K562 (cell line): ENCODE data around the gene UTP11. TPM values are rescaled to one million over a fixed set of nuclear protein-coding genes. Genes with fewer than 3 reads are reported as not detected.
A peak's percentile ranks its signal among the peaks of the same experiment; 100 is the strongest.

ENCODE experiments used
- ATAC-seq: fragments of 200-7000 bp; cut with Tn5 transposase; 3 replicates; pipeline ENCODE4 v1.9.1; 2020; ENCODE audit warnings: moderate library complexity
- BruUV-seq: library from RNA; stranded (reverse); fragments of 400-500 nt; replicated peaks from 2 replicates; lab custom pipeline; 2021; lab: Mats Ljungman, UMichigan
- CTCF ChIA-PET: fragments of 300-600 bp; formaldehyde crosslinking; extraction: SDS; loops from one replicate; lab custom pipeline; 2021; ENCODE audit warnings: low intra/inter-chr PET ratio; lab: Yijun Ruan, JAX
- POLR2A ChIA-PET: fragments of 300-600, 350-650 bp; sonication (Branson Sonifier 250); formaldehyde crosslinking; extraction: SDS; loops from one replicate; lab custom pipeline; 2021; ENCODE audit warnings: antibody characterized with exemption, inconsistent platforms; lab: Yijun Ruan, JAX
- DNase-seq, 4 experiments: peaks; one replicate each; pipeline versions ENCODE4 v3.0.0 to v3.0.0-alpha.2; 2011 to 2018; ENCODE audit warnings: low spot score in 3 of 4, mixed read lengths in 3 of 4; ENCODE audit errors: extremely low read depth in 1 of 4
- FAIRE-seq: peaks from 2 replicates; lab custom pipeline; 2011; peaks lifted over from hg19 to GRCh38; lab: Jason Lieb, UNC
- H2AFZ ChIP-seq: 2 replicates; pipeline ENCODE4 v1.6.0; 2011; ENCODE audit warnings: low read depth, low read length, control low read depth, inconsistent platforms
- H3K27ac ChIP-seq: fragments of 200-600 bp; 3 replicates; pipeline ENCODE4 v1.8.0; 2011; ENCODE audit warnings: low read depth, mild to moderate bottlenecking, control low read depth, inconsistent platforms, low read length, moderate library complexity, mixed read lengths; ENCODE audit errors: extremely low read depth
- H3K27me3 ChIP-seq, 2 experiments: fragments of 300-600 bp in 1 of 2; 2 replicates in 1 of 2; 3 replicates in 1 of 2; pipeline versions ENCODE4 v1.6.0 to v1.8.0; 2011; ENCODE audit warnings: inconsistent platforms in 2 of 2, low read length in 2 of 2, mild to moderate bottlenecking in 1 of 2, mixed read lengths in 1 of 2, moderate library complexity in 1 of 2; ENCODE audit not compliant: control insufficient read depth in 2 of 2, insufficient read depth in 2 of 2
- H3K36me3 ChIP-seq: fragments of 300-600 bp; 3 replicates; pipeline ENCODE4 v1.8.0; 2011; ENCODE audit warnings: mild to moderate bottlenecking, low read length, inconsistent platforms; ENCODE audit not compliant: control insufficient read depth, insufficient read depth
- H3K4me1 ChIP-seq, 2 experiments: fragments of 200-600 bp in 1 of 2; replicated peaks in 1 of 2; 2 replicates in 1 of 2; 3 replicates in 1 of 2; pipeline versions ENCODE4 v1.5.1 to v1.8.0; 2011; ENCODE audit warnings: inconsistent platforms in 2 of 2, low read length in 2 of 2, mild to moderate bottlenecking in 1 of 2, mixed read lengths in 1 of 2, moderate library complexity in 1 of 2; ENCODE audit not compliant: control insufficient read depth in 2 of 2, insufficient read depth in 2 of 2
- H3K4me2 ChIP-seq: 2 replicates; pipeline ENCODE4 v1.6.1; 2011; ENCODE audit warnings: low read length, control low read depth, inconsistent platforms, mixed read lengths; ENCODE audit not compliant: insufficient read depth
- H3K4me3 ChIP-seq: fragments of 200-600 bp; sonication (generic), shearing (Covaris generic); 2 replicates; pipeline ENCODE4 v1.5.1; 2016; ENCODE audit warnings: control low read depth, inconsistent platforms
- H3K79me2 ChIP-seq: fragments of 200-600 bp; 3 replicates; pipeline ENCODE4 v1.8.0; 2011; ENCODE audit warnings: low read length, inconsistent platforms; ENCODE audit not compliant: control insufficient read depth, insufficient read depth
- H3K9ac ChIP-seq, 2 experiments: 2 replicates each; pipeline versions ENCODE4 v1.6.0 to v1.6.1; 2011; ENCODE audit warnings: low read depth in 2 of 2, low read length in 2 of 2, control low read depth in 1 of 2, inconsistent platforms in 1 of 2, mild to moderate bottlenecking in 1 of 2, mixed read lengths in 1 of 2; ENCODE audit not compliant: insufficient read depth in 1 of 2
- H3K9me1 ChIP-seq: one replicate; pipeline ENCODE4 v1.6.0; 2011; ENCODE audit warnings: inconsistent platforms, mild to moderate bottlenecking, low read length, moderate library complexity; ENCODE audit not compliant: control insufficient read depth, insufficient read depth
- H3K9me3 ChIP-seq: replicated peaks from 2 replicates; pipeline ENCODE4 v1.5.1; 2011; ENCODE audit warnings: low read depth, low read length, inconsistent platforms; ENCODE audit not compliant: control insufficient read depth, insufficient read depth
- H4K20me1 ChIP-seq: replicated peaks from 2 replicates; pipeline ENCODE4 v1.6.1; 2011; ENCODE audit warnings: low read length, inconsistent platforms, mixed read lengths; ENCODE audit not compliant: control insufficient read depth, insufficient read depth
- ATF7 ChIP-seq: fragments of 450-650 bp; IDR thresholded peaks from 2 replicates; pipeline ENCODE4 v1.7.1; 2014; ENCODE audit warnings: mild to moderate bottlenecking, moderate library complexity
- C11orf30 ChIP-seq: fragments of 450-650 bp; IDR thresholded peaks from 2 replicates; pipeline ENCODE4 v1.6.1; 2016; ENCODE audit warnings: low read depth, mild to moderate bottlenecking
- CREB1 ChIP-seq, 2 experiments: sonication (generic) in 1 of 2; formaldehyde crosslinking in 1 of 2; IDR thresholded peaks; 2 replicates each; pipeline versions ENCODE4 v1.6.1 to v1.8.0; 2012 to 2022; ENCODE audit warnings: inconsistent platforms in 1 of 2, mild to moderate bottlenecking in 1 of 2, missing genetic modification reagents in 1 of 2, moderate library complexity in 1 of 2
- DEAF1 ChIP-seq: fragments of 450-650 bp; formaldehyde crosslinking; IDR thresholded peaks from 2 replicates; pipeline ENCODE4 v1.4.0; 2020; ENCODE audit warnings: mild to moderate bottlenecking, moderate library complexity
- E2F5 ChIP-seq: sonication (generic); formaldehyde crosslinking; IDR thresholded peaks from 2 replicates; pipeline ENCODE4 v1.8.0; 2022; ENCODE audit warnings: mild to moderate bottlenecking, missing genetic modification reagents
- FOS ChIP-seq: IDR thresholded peaks from 3 replicates; pipeline ENCODE4 v1.6.1; 2011; ENCODE audit not compliant: insufficient read length; ENCODE audit errors: extremely low read depth
- HDAC2 ChIP-seq: fragments of 450-650 bp; IDR thresholded peaks from 2 replicates; pipeline ENCODE4 v1.6.1; 2016; ENCODE audit warnings: mild to moderate bottlenecking
- HOXB6 ChIP-seq: fragments of 250-450 bp; sonication (Bioruptor Pico); IDR thresholded peaks from 2 replicates; pipeline ENCODE4 v1.5.1; 2022; ENCODE audit warnings: mild to moderate bottlenecking, borderline replicate concordance
- KDM2B ChIP-seq: fragments of 250-450 bp; sonication (Bioruptor Pico); IDR thresholded peaks from 2 replicates; pipeline ENCODE4 v1.8.0; 2021; ENCODE audit warnings: mild to moderate bottlenecking, moderate library complexity
- L3MBTL2 ChIP-seq: fragments of 450-650 bp; IDR thresholded peaks from 2 replicates; pipeline ENCODE4 v1.6.1; 2016; ENCODE audit warnings: mild to moderate bottlenecking, moderate library complexity
- MTF1 ChIP-seq: fragments of 250-450 bp; sonication (Bioruptor Pico); IDR thresholded peaks from 2 replicates; pipeline ENCODE4 v1.9.0; 2021; ENCODE audit warnings: moderate library complexity, mild to moderate bottlenecking, inconsistent platforms, borderline replicate concordance
- NFXL1 ChIP-seq: fragments of 450-650 bp; formaldehyde crosslinking; IDR thresholded peaks from 2 replicates; pipeline ENCODE4 v1.4.0; 2021; ENCODE audit warnings: mild to moderate bottlenecking
- SMARCC2 ChIP-seq: fragments of 450-650 bp; IDR thresholded peaks from 2 replicates; pipeline ENCODE4 v1.6.1; 2017; ENCODE audit warnings: antibody characterized with exemption, moderate library complexity, mild to moderate bottlenecking, low read depth
- TGIF2 ChIP-seq: sonication (generic); formaldehyde crosslinking; IDR thresholded peaks from 2 replicates; pipeline ENCODE4 v1.8.1; 2022; ENCODE audit warnings: mild to moderate bottlenecking, missing genetic modification reagents, moderate library complexity
- ZBTB9 ChIP-seq: fragments of 450-650 bp; formaldehyde crosslinking; IDR thresholded peaks from 2 replicates; pipeline ENCODE4 v1.4.0; 2020; ENCODE audit warnings: mild to moderate bottlenecking, moderate library complexity
- ZNF146 ChIP-seq: IDR thresholded peaks from one replicate; pipeline ENCODE4 v1.6.1; 2018; ENCODE audit warnings: missing compliant biosample characterization; ENCODE audit not compliant: unreplicated experiment
- ZNF175 ChIP-seq: fragments of 200-800 bp; sonication (Bioruptor generic); IDR thresholded peaks from 2 replicates; pipeline ENCODE4 v1.6.1; 2016; ENCODE audit warnings: low read depth, mild to moderate bottlenecking, missing genetic modification characterization, missing compliant biosample characterization
- ZNF324 ChIP-seq: fragments of 250-450 bp; sonication (Bioruptor Pico); IDR thresholded peaks from 2 replicates; pipeline ENCODE4 v1.4.0; 2020; ENCODE audit warnings: mild to moderate bottlenecking
- ZNF41 ChIP-seq: fragments of 250-450 bp; sonication (Bioruptor Pico); conservative IDR thresholded peaks from 2 replicates; pipeline ENCODE4 v1.4.0; 2020; ENCODE audit warnings: mild to moderate bottlenecking
- WGBS: fragments of 100-300 bp; shearing (Covaris generic); methylation state at CpG from one replicate; pipeline ENCODE4 v1.1.6; 2016; ENCODE audit warnings: low coverage, mixed read lengths; ENCODE audit not compliant: insufficient coverage; ENCODE audit errors: missing lambda C conversion rate; 5-methylcytosine and 5-hydroxymethylcytosine counted together
- in situ Hi-C: fragments of 300-500 bp; cut with MboI; formaldehyde crosslinking; loops from 4 replicates; pipeline ENCODE4 v1.15.0; 2018; ENCODE audit warnings: inconsistent platforms, mixed read lengths
- intact Hi-C: fragments of 100-400 bp; cut with micrococcal nuclease; formaldehyde crosslinking; loops from 2 replicates; pipeline ENCODE4 v1.14.2; 2022
- polyA plus RNA-seq, 8 experiments: library from polyadenylated mRNA; depleted of rRNA in 4 of 8; stranded (reverse) in 5 of 8; unstranded in 3 of 8; fragments of >200 nt; fragmentation: Nextera tagmentation in 2 of 8; fragmentation: Illumina TruSeq in 1 of 8; extraction: Ambion mirVana in 2 of 8; extraction: Trizol in 1 of 8; gene quantifications; 2 replicates each; pipeline versions ENCODE4 v1.2.1 to v1.2.3, GENCODE V29; 2011 to 2014; ENCODE audit warnings: inconsistent platforms in 1 of 8, missing spikeins in 1 of 8
- total RNA-seq, 7 experiments: library from RNA; depleted of rRNA in 6 of 7; stranded (reverse); fragments of >200 nt in 6 of 7; fragmentation: Illumina TruSeq in 2 of 7; extraction: Trizol in 2 of 7; gene quantifications; 2 replicates each; pipeline versions ENCODE4 v1.2.1 to v1.2.3, GENCODE V29; 2011 to 2021; ENCODE audit warnings: low replicate concordance in 1 of 7

Gene UTP11
- total and polyA plus RNA-seq, 9 of the 15 experiments (the other 6 are each of a cell fraction or from before 2014, with no cell fraction given), result 91.1 to 378 (median 221) TPM

GRCh38 chr1:38004284-38005108 lies 8.0 kb upstream of the UTP11 start:
- in situ Hi-C loops (no loop called here), intact Hi-C loops (loop anchor here (1.0 kb wide), 1 partner anchor 8 kb away; the partner anchor contains the start of gene UTP11)
- H3K4me1 ChIP-seq, result peaks cover 57 to 62% of the 10 kb centered on the region in 2 experiments
- peak; percentile 56 for FAIRE-seq
- H3K9me3 ChIP-seq, result no peaks in the 10 kb centered on the region
- H3K9ac ChIP-seq, result peak overlapping the region; percentile 86 to 99
- peaks cover 66% of the 10 kb centered on the region for H3K79me2 ChIP-seq
- DNase-seq, result peak in 1 of 4 experiments; percentile 60
- ChIA-PET CTCF (no interaction called here), POLR2A (interaction anchor here (0.5 to 4.3 kb wide), 5 partner anchors 10 to 998 kb away, joined by 3 to 65 read pairs (median 4); partner anchors contain the start of gene SF3A3)
- no peaks in the 10 kb centered on the region for H3K27me3 ChIP-seq
- WGBS, result under 1% methylated on average over 26 of the region's 26 CpGs
- H4K20me1 ChIP-seq, result 0 out of 2 replicates have a peak, but pooled peaks cover 12% of the 10 kb centered on the region
- BruUV-seq, result TSS peak; percentile 73
- peak; percentile 14 for ATAC-seq
- H3K9me1 ChIP-seq, result no peaks in the 10 kb centered on the region
- peaks cover 36% of the 10 kb centered on the region for H3K36me3 ChIP-seq
- H3K4me3 ChIP-seq, result peak overlapping the region; percentile 65
- peak overlapping the region; percentile 80 for H3K27ac ChIP-seq
- H3K4me2 ChIP-seq, result peak overlapping the region; percentile 92
- H2AFZ ChIP-seq, result no peak overlapping the region
- no peak for TF ChIP-seq ATF7
- no peak for TF ChIP-seq HOXB6 (CRISPR knock-in tag)
- TF ChIP-seq TGIF2 (CRISPR knock-in tag), result no peak
- no peak for TF ChIP-seq ZNF324 (CRISPR knock-in tag)
- no peak for TF ChIP-seq ZNF175 (CRISPR knock-in tag)
- TF ChIP-seq L3MBTL2, result no peak
- TF ChIP-seq MTF1, result no peak
- no peak for TF ChIP-seq HDAC2
- no peak for TF ChIP-seq SMARCC2
- peak; percentile 76 for TF ChIP-seq ZBTB9 (CRISPR knock-in tag)
- TF ChIP-seq CREB1 (IDR thresholded peaks at IDR 0.05), result no peak
- no peak for TF ChIP-seq CREB1 (CRISPR knock-in tag; IDR thresholded peaks at IDR 0.05)
- TF ChIP-seq KDM2B (CRISPR knock-in tag), result no peak
- no peak for TF ChIP-seq ZNF41 (CRISPR knock-in tag)
- no peak for TF ChIP-seq NFXL1 (CRISPR knock-in tag)
- TF ChIP-seq E2F5 (CRISPR knock-in tag), result no peak
- TF ChIP-seq ZNF146, result no peak
- no peak for TF ChIP-seq C11orf30
- no peak for TF ChIP-seq DEAF1 (CRISPR knock-in tag)
- no peak for TF ChIP-seq FOS
